KMS-11 (cell line): ENCODE data around the gene KCTD2.

Experiments used
- H2AFZ ChIP-seq: fragments of 200-600 bp; sonication (generic); 2 replicates; pipeline ENCODE4 v1.6.1; 2016; ENCODE audit warnings: antibody characterized with exemption, mixed run types, low read depth
- H3K27ac ChIP-seq: fragments of 200-600 bp; sonication (generic); 2 replicates; pipeline ENCODE4 v1.6.1; 2016; ENCODE audit warnings: mild to moderate bottlenecking, mixed run types
- H3K27me3 ChIP-seq: fragments of 200-600 bp; sonication (generic); 2 replicates; pipeline ENCODE4 v1.6.1; 2017; ENCODE audit warnings: mild to moderate bottlenecking, low read depth, mixed run types, moderate library complexity; ENCODE audit not compliant: insufficient read depth
- H3K36me3 ChIP-seq: fragments of 200-600 bp; sonication (generic); 2 replicates; pipeline ENCODE4 v1.6.1; 2017; ENCODE audit warnings: mild to moderate bottlenecking, mixed run types; ENCODE audit not compliant: insufficient read depth
- H3K4me1 ChIP-seq: fragments of 200-600 bp; sonication (generic); 2 replicates; pipeline ENCODE4 v1.6.1; 2016; ENCODE audit warnings: mild to moderate bottlenecking, low read depth, mixed run types; ENCODE audit not compliant: poor library complexity, severe bottlenecking
- H3K4me2 ChIP-seq: fragments of 200-600 bp; sonication (generic); 2 replicates; pipeline ENCODE4 v1.7.0; 2016; ENCODE audit warnings: mild to moderate bottlenecking, mixed run types
- H3K4me3 ChIP-seq: fragments of 200-600 bp; sonication (generic); IDR thresholded peaks from 2 replicates; pipeline ENCODE4 v1.6.1; 2017; ENCODE audit warnings: low read depth, low read length, mixed read lengths; ENCODE audit not compliant: insufficient read depth
- H3K79me2 ChIP-seq: fragments of 200-600 bp; sonication (generic); 2 replicates; pipeline ENCODE4 v1.6.1; 2016; ENCODE audit warnings: low read depth, mixed run types; ENCODE audit not compliant: insufficient read depth
- H3K9ac ChIP-seq: fragments of 200-600 bp; sonication (generic); 2 replicates; pipeline ENCODE4 v1.6.1; 2016; ENCODE audit warnings: mild to moderate bottlenecking, mixed run types
- H4K20me1 ChIP-seq: fragments of 200-600 bp; sonication (generic); 2 replicates; pipeline ENCODE4 v1.6.1; 2016; ENCODE audit warnings: mild to moderate bottlenecking, mixed run types; ENCODE audit not compliant: insufficient read depth
- CTCF ChIP-seq: fragments of 200-600 bp; sonication (generic); conservative IDR thresholded peaks from 2 replicates; pipeline ENCODE4 v1.6.1; 2017; ENCODE audit warnings: low read depth, mild to moderate bottlenecking, antibody characterized with exemption, low read length, moderate library complexity, mixed read lengths

KCTD2 gene

GRCh38 chr17:75073618-75074047 is 26.6 kb downstream of the KCTD2 start:
- no peaks in the 10 kb centered on the region for H3K36me3 ChIP-seq
- no peaks in the 10 kb centered on the region for H3K27me3 ChIP-seq
- no peaks in the 10 kb centered on the region for H4K20me1 ChIP-seq
- H3K79me2 ChIP-seq, result no peaks in the 10 kb centered on the region
- peaks cover 17% of the 10 kb centered on the region for H3K4me1 ChIP-seq
- TF ChIP-seq CTCF, result no peak
- H2AFZ ChIP-seq, result no peak overlapping the region
- no peak overlapping the region for H3K4me3 ChIP-seq
- H3K9ac ChIP-seq, result no peak overlapping the region
- no peak overlapping the region for H3K4me2 ChIP-seq
- no peak overlapping the region for H3K27ac ChIP-seq

DNA sequence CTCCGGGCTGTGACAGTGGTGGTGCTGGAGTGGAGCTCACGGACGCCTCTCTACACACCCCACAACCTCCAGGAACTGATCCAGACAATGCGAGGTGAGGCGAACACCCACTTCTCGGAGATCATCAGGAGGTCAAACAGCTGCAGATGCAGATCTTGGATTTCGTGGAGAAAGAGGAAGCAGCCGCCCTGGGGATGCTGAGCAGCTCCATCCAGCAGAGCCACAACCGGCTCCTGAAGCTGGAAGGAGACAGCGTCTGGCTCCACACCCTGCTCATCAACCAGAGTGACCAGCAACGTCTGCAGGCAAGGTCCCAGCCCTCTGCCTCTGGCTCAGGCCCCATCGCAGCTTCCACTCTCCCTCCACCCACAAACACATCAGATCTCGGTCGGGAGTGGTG is 27.5 kb downstream of the KCTD2 start:
- no peak overlapping the region for H3K9ac ChIP-seq
- peaks cover 11% of the 10 kb centered on the region for H3K4me1 ChIP-seq
- H3K36me3 ChIP-seq, result no peaks in the 10 kb centered on the region
- no peak for TF ChIP-seq CTCF
- no peaks in the 10 kb centered on the region for H3K79me2 ChIP-seq
- no peak overlapping the region for H3K4me3 ChIP-seq
- no peaks in the 10 kb centered on the region for H4K20me1 ChIP-seq
- H3K4me2 ChIP-seq, result no peak overlapping the region
- no peak overlapping the region for H2AFZ ChIP-seq
- no peak overlapping the region for H3K27ac ChIP-seq
- no peaks in the 10 kb centered on the region for H3K27me3 ChIP-seq

DNA sequence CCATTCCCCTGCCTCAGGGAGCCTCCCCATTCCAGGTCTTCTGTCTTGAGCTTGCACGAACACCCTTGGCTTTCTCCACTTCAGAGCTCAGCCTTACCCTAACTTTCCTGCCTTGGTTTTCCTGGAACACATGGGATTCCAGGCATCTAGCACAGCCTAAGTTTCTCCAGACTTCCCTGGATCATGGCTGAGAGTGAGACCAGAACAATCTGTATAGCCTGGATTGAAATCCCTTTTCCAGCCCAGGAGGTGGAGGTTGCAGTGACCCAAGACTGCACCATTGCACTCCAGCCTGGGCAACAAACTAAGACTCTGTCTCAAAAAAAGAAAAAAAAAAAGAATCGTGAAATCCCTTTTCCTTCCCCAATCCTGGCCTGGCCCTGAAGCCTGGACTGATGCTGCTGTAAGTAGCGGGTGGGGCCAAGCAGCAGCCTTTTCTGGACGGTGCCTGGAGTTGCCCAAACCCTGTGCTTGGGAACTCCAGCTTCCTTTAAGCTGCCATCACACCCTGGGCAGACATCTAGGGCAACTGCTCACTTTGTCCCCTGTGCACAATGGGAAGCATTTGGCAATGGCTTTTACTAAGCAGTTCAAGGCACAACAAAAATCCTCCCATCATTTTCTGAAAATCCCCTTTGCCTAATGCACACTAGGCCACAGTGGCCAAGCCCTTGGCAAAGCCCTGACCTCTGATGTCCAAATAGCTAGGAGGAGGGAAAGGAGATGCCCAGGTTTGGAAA is 28.7 kb downstream of the KCTD2 start:
- H3K4me2 ChIP-seq, result no peak overlapping the region
- no peaks in the 10 kb centered on the region for H3K4me1 ChIP-seq

GRCh38 chr17:75077072-75077495 is 30.1 kb downstream of the KCTD2 start:
- Histone ChIP-seq H3K27ac (no peak overlapping the region), H3K4me2 (no peak overlapping the region), H3K79me2 (no peaks in the 10 kb centered on the region), H4K20me1 (no peaks in the 10 kb centered on the region), H3K4me1 (no peaks in the 10 kb centered on the region), H3K9ac (no peak overlapping the region), H3K36me3 (no peaks in the 10 kb centered on the region), H2AFZ (no peak overlapping the region), H3K4me3 (no peak overlapping the region), H3K27me3 (no peaks in the 10 kb centered on the region)
- no peak for TF ChIP-seq CTCF

More for the DNA sequence above, 28.7 kb downstream of the KCTD2 start:
- no peaks in the 10 kb centered on the region for H3K27me3 ChIP-seq
- H3K27ac ChIP-seq, result no peak overlapping the region
- no peak overlapping the region for H2AFZ ChIP-seq
- no peak overlapping the region for H3K9ac ChIP-seq
- no peak for TF ChIP-seq CTCF
- no peaks in the 10 kb centered on the region for H3K36me3 ChIP-seq
- no peaks in the 10 kb centered on the region for H3K79me2 ChIP-seq
- H3K4me3 ChIP-seq, result no peak overlapping the region
- no peaks in the 10 kb centered on the region for H4K20me1 ChIP-seq
